ENCODE results near the gene ARNT2.

The ARNT2 gene

DNA sequence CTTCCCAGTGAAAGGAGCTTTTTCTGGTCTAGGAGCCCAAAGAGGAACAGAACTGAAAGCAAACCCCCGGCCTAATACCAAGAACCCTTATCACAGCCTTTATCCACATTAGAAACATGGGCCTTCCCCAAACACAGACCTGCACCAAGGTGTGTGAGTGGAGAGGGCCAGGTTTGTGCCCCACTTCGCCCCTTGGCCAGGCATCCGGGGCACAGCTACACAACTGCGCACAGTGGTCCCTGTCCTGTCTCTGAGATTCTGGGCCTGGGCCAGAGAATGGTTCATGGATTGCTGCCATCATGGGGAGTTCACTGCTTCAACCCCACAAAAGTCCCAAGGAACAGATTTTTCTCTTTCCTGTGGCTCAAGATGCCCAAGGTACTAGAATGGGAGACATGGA lies 165.5 kb downstream of the ARNT2 start:
- Histone ChIP-seq H3K27ac (ENCODE audit: low read depth, low read length) (no peak overlapping the region), H3K23ac (ENCODE audit: low read length) (no peak overlapping the region), H2BK5ac (ENCODE audit: low read length) (no peak overlapping the region), H2AK5ac (ENCODE audit: low read length) (no peak overlapping the region), H3K18ac (ENCODE audit: low read length) (no peak overlapping the region), H3K79me1 (ENCODE audit: low read length) (no peaks in the 10 kb centered on the region), H3K27me3 (ENCODE audit: insufficient read depth, low read length, poor library complexity) (no peaks in the 10 kb centered on the region), H3K4ac (ENCODE audit: low read depth, low read length) (no peak overlapping the region), H3K4me1 (ENCODE audit: control insufficient read depth, low read depth, low read length) (no peaks in the 10 kb centered on the region), H3K79me2 (ENCODE audit: control insufficient read depth, insufficient read depth, low read length) (no peaks in the 10 kb centered on the region), H4K8ac (ENCODE audit: low read depth, low read length) (no peak overlapping the region), H3K4me3 (ENCODE audit: low read length) (no peak overlapping the region), H3K36me3 (ENCODE audit: control insufficient read depth, insufficient read depth, low read length) (no peaks in the 10 kb centered on the region), H2BK120ac (ENCODE audit: low read depth, low read length) (no peak overlapping the region), H3K9ac (ENCODE audit: low read length) (no peak overlapping the region), H3K4me2 (ENCODE audit: low read length) (no peak overlapping the region), H2BK15ac (replicated peaks; ENCODE audit: low read depth) (no peak overlapping the region), H3K56ac (ENCODE audit: low read length) (no peak overlapping the region), H4K5ac (ENCODE audit: low read length) (no peak overlapping the region)
- no peak for DNase-seq
- WGBS (ENCODE audit: extremely low coverage, insufficient coverage, low lambda C conversion rate) = no CpG with 5 or more reads among the region's 4 CpGs

GRCh38 chr15:80570553-80570952 lies 166.4 kb downstream of the ARNT2 start:
- no peak overlapping the region for H2BK5ac ChIP-seq (ENCODE audit: low read length)
- H3K4me3 ChIP-seq (ENCODE audit: low read length) = no peak overlapping the region
- no peak overlapping the region for H4K5ac ChIP-seq (ENCODE audit: low read length)
- no peak overlapping the region for H3K23ac ChIP-seq (ENCODE audit: low read length)
- H2BK120ac ChIP-seq (ENCODE audit: low read depth, low read length) = no peak overlapping the region
- no peak overlapping the region for H3K27ac ChIP-seq (ENCODE audit: low read depth, low read length)
- H4K8ac ChIP-seq (ENCODE audit: low read depth, low read length) = no peak overlapping the region
- H3K9ac ChIP-seq (ENCODE audit: low read length) = no peak overlapping the region
- no peak overlapping the region for H3K4ac ChIP-seq (ENCODE audit: low read depth, low read length)
- H3K4me1 ChIP-seq (ENCODE audit: control insufficient read depth, low read depth, low read length) = no peaks in the 10 kb centered on the region
- H3K18ac ChIP-seq (ENCODE audit: low read length) = no peak overlapping the region
- no peak overlapping the region for H2BK15ac ChIP-seq (replicated peaks; ENCODE audit: low read depth)
- no peak overlapping the region for H3K56ac ChIP-seq (ENCODE audit: low read length)
- H3K36me3 ChIP-seq (ENCODE audit: control insufficient read depth, insufficient read depth, low read length) = no peaks in the 10 kb centered on the region
- H3K4me2 ChIP-seq (ENCODE audit: low read length) = no peak overlapping the region
- no peak overlapping the region for H2AK5ac ChIP-seq (ENCODE audit: low read length)
- H3K79me1 ChIP-seq (ENCODE audit: low read length) = no peaks in the 10 kb centered on the region
- whole genome bisulfite sequencing (ENCODE audit: extremely low coverage, insufficient coverage, low lambda C conversion rate) = no CpG with 5 or more reads among the region's 6 CpGs
- no peak for DNase-seq
- H3K27me3 ChIP-seq (ENCODE audit: insufficient read depth, low read length, poor library complexity) = no peaks in the 10 kb centered on the region
- no peaks in the 10 kb centered on the region for H3K79me2 ChIP-seq (ENCODE audit: control insufficient read depth, insufficient read depth, low read length)

DNA sequence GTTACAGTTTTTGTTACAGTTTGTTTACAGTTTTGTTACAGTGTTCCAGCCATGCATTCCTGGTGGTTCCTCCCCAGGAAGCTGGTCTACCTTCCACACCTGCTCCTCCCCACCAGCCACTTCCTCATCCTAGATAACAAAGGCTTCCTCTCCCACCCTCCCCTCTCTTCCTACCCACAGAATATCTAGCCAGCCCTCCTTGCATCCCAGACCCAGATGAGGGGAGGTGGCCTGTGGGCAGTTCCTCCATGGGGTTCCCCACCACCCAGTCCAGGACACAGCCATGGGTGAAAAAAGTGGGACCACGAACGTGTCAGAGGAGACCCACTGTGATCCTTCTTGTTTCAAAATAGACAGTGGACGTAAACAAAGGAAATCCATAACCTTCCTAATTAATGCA lies 168.2 kb downstream of the ARNT2 start:
- Histone ChIP-seq H3K4me2 (ENCODE audit: low read length) (no peak overlapping the region), H3K56ac (ENCODE audit: low read length) (no peak overlapping the region), H3K27ac (ENCODE audit: low read depth, low read length) (no peak overlapping the region), H3K36me3 (ENCODE audit: control insufficient read depth, insufficient read depth, low read length) (no peaks in the 10 kb centered on the region), H3K79me2 (ENCODE audit: control insufficient read depth, insufficient read depth, low read length) (no peaks in the 10 kb centered on the region), H3K27me3 (ENCODE audit: insufficient read depth, low read length, poor library complexity) (no peaks in the 10 kb centered on the region), H3K4me3 (ENCODE audit: low read length) (no peak overlapping the region), H3K18ac (ENCODE audit: low read length) (no peak overlapping the region), H3K79me1 (ENCODE audit: low read length) (no peaks in the 10 kb centered on the region), H3K9ac (ENCODE audit: low read length) (no peak overlapping the region), H2AK5ac (ENCODE audit: low read length) (no peak overlapping the region), H3K23ac (ENCODE audit: low read length) (no peak overlapping the region), H2BK120ac (ENCODE audit: low read depth, low read length) (no peak overlapping the region), H3K4me1 (ENCODE audit: control insufficient read depth, low read depth, low read length) (no peaks in the 10 kb centered on the region), H4K5ac (ENCODE audit: low read length) (no peak overlapping the region), H2BK15ac (replicated peaks; ENCODE audit: low read depth) (no peak overlapping the region), H2BK5ac (ENCODE audit: low read length) (no peak overlapping the region), H4K8ac (ENCODE audit: low read depth, low read length) (no peak overlapping the region), H3K4ac (ENCODE audit: low read depth, low read length) (no peak overlapping the region)
- no peak for DNase-seq
- no CpG with 5 or more reads among the region's 3 CpGs for WGBS (ENCODE audit: extremely low coverage, insufficient coverage, low lambda C conversion rate)

GRCh38 chr15:80573606-80574005 lies 169.4 kb downstream of the ARNT2 start:
- H3K36me3 ChIP-seq (ENCODE audit: control insufficient read depth, insufficient read depth, low read length) = no peaks in the 10 kb centered on the region
- no CpG with 5 or more reads among the region's 4 CpGs for WGBS (ENCODE audit: extremely low coverage, insufficient coverage, low lambda C conversion rate)

GRCh38 chr15:80574590-80574989 lies 170.4 kb downstream of the ARNT2 start:
- H3K4ac ChIP-seq (ENCODE audit: low read depth, low read length) = no peak overlapping the region
- H4K8ac ChIP-seq (ENCODE audit: low read depth, low read length) = no peak overlapping the region
- no peaks in the 10 kb centered on the region for H3K79me1 ChIP-seq (ENCODE audit: low read length)
- no peak overlapping the region for H3K18ac ChIP-seq (ENCODE audit: low read length)
- H3K36me3 ChIP-seq (ENCODE audit: control insufficient read depth, insufficient read depth, low read length) = no peaks in the 10 kb centered on the region
- H3K27ac ChIP-seq (ENCODE audit: low read depth, low read length) = no peak overlapping the region
- no peak overlapping the region for H2BK15ac ChIP-seq (replicated peaks; ENCODE audit: low read depth)
- WGBS (ENCODE audit: extremely low coverage, insufficient coverage, low lambda C conversion rate) = no CpG with 5 or more reads among the region's 6 CpGs
- H2AK5ac ChIP-seq (ENCODE audit: low read length) = no peak overlapping the region
- H2BK120ac ChIP-seq (ENCODE audit: low read depth, low read length) = no peak overlapping the region
- no peaks in the 10 kb centered on the region for H3K4me1 ChIP-seq (ENCODE audit: control insufficient read depth, low read depth, low read length)
- H2BK5ac ChIP-seq (ENCODE audit: low read length) = no peak overlapping the region
- H4K5ac ChIP-seq (ENCODE audit: low read length) = no peak overlapping the region
- no peak overlapping the region for H3K4me2 ChIP-seq (ENCODE audit: low read length)
- H3K23ac ChIP-seq (ENCODE audit: low read length) = no peak overlapping the region
- DNase-seq = peak; percentile 34
- no peak overlapping the region for H3K9ac ChIP-seq (ENCODE audit: low read length)
- no peaks in the 10 kb centered on the region for H3K27me3 ChIP-seq (ENCODE audit: insufficient read depth, low read length, poor library complexity)
- H3K79me2 ChIP-seq (ENCODE audit: control insufficient read depth, insufficient read depth, low read length) = no peaks in the 10 kb centered on the region
- no peak overlapping the region for H3K56ac ChIP-seq (ENCODE audit: low read length)
- no peak overlapping the region for H3K4me3 ChIP-seq (ENCODE audit: low read length)

More at GRCh38 chr15:80573606-80574005, 169.4 kb downstream of the ARNT2 start:
- Histone ChIP-seq H3K18ac (ENCODE audit: low read length) (no peak overlapping the region), H3K79me1 (ENCODE audit: low read length) (no peaks in the 10 kb centered on the region), H2AK5ac (ENCODE audit: low read length) (no peak overlapping the region), H3K4me1 (ENCODE audit: control insufficient read depth, low read depth, low read length) (no peaks in the 10 kb centered on the region), H3K27ac (ENCODE audit: low read depth, low read length) (no peak overlapping the region), H4K8ac (ENCODE audit: low read depth, low read length) (no peak overlapping the region), H3K9ac (ENCODE audit: low read length) (no peak overlapping the region), H3K4ac (ENCODE audit: low read depth, low read length) (no peak overlapping the region), H3K79me2 (ENCODE audit: control insufficient read depth, insufficient read depth, low read length) (no peaks in the 10 kb centered on the region), H4K5ac (ENCODE audit: low read length) (no peak overlapping the region), H3K4me2 (ENCODE audit: low read length) (no peak overlapping the region), H3K23ac (ENCODE audit: low read length) (no peak overlapping the region), H3K56ac (ENCODE audit: low read length) (no peak overlapping the region), H3K27me3 (ENCODE audit: insufficient read depth, low read length, poor library complexity) (no peaks in the 10 kb centered on the region), H2BK5ac (ENCODE audit: low read length) (no peak overlapping the region), H3K4me3 (ENCODE audit: low read length) (no peak overlapping the region), H2BK120ac (ENCODE audit: low read depth, low read length) (no peak overlapping the region), H2BK15ac (replicated peaks; ENCODE audit: low read depth) (no peak overlapping the region)
- no peak for DNase-seq

- Histone ChIP-seq H2BK120ac (ENCODE audit: low read depth, low read length) (no peak overlapping the region), H2AK5ac (ENCODE audit: low read length) (no peak overlapping the region), H3K9ac (ENCODE audit: low read length) (no peak overlapping the region), H2BK15ac (replicated peaks; ENCODE audit: low read depth) (no peak overlapping the region), H3K4ac (ENCODE audit: low read depth, low read length) (no peak overlapping the region), H3K27me3 (ENCODE audit: insufficient read depth, low read length, poor library complexity) (no peaks in the 10 kb centered on the region), H3K27ac (ENCODE audit: low read depth, low read length) (no peak overlapping the region), H3K56ac (ENCODE audit: low read length) (no peak overlapping the region), H4K8ac (ENCODE audit: low read depth, low read length) (no peak overlapping the region), H3K18ac (ENCODE audit: low read length) (no peak overlapping the region), H2BK5ac (ENCODE audit: low read length) (no peak overlapping the region), H3K79me1 (ENCODE audit: low read length) (no peaks in the 10 kb centered on the region), H3K4me3 (ENCODE audit: low read length) (no peak overlapping the region), H3K36me3 (ENCODE audit: control insufficient read depth, insufficient read depth, low read length) (no peaks in the 10 kb centered on the region), H3K23ac (ENCODE audit: low read length) (no peak overlapping the region), H3K79me2 (ENCODE audit: control insufficient read depth, insufficient read depth, low read length) (no peaks in the 10 kb centered on the region), H4K5ac (ENCODE audit: low read length) (no peak overlapping the region), H3K4me2 (ENCODE audit: low read length) (no peak overlapping the region), H3K4me1 (ENCODE audit: control insufficient read depth, low read depth, low read length) (no peaks in the 10 kb centered on the region)
- DNase-seq = no peak
- no CpG with 5 or more reads among the region's 12 CpGs for WGBS (ENCODE audit: extremely low coverage, insufficient coverage, low lambda C conversion rate)
Observed at GRCh38 chr15:80576519-80577090, 172.4 kb downstream of the ARNT2 start.
